A673 (cell line): Measurements from ENCODE around the gene COLEC12.

Experiments
- EZH2 ChIP-seq: fragments of 200-600 bp; sonication (generic); IDR thresholded peaks from 2 replicates; pipeline ENCODE4 v1.6.1; 2017; ENCODE audit warnings: borderline replicate concordance, low read depth, mild to moderate bottlenecking, mixed read lengths, antibody characterized with exemption, low read length; ENCODE audit not compliant: poor library complexity, severe bottlenecking
- TF ChIP-seq, protein P1 (sequence below): fragments of 300-800, 200-600 bp; sonication (generic); conservative IDR thresholded peaks from 2 replicates; pipeline ENCODE4 v1.5.1; 2017; ENCODE audit warnings: low read depth, mild to moderate bottlenecking, antibody characterized with exemption, low read length, moderate library complexity, mixed read lengths

DNA sequence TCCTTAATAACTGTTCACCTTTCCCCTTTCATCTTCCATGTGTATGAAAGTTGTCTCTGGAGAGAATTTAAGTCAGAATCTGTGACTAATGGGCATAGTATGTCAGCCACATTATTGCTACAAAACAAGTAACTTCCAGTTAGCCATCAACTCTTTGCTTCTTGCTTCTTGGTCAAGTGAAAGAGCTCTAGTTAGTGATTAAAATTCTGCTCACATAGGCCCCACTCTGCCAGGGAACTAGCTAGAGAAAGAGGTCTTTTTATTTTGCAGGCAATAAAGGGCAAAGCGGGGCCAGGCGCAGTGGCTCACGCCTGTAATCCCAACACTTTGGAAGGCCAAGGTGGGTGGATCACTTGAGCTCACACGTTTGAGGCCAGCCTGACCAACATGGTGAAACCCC is 64.6 kb downstream of the COLEC12 start:
- TF ChIP-seq, protein P1, sequence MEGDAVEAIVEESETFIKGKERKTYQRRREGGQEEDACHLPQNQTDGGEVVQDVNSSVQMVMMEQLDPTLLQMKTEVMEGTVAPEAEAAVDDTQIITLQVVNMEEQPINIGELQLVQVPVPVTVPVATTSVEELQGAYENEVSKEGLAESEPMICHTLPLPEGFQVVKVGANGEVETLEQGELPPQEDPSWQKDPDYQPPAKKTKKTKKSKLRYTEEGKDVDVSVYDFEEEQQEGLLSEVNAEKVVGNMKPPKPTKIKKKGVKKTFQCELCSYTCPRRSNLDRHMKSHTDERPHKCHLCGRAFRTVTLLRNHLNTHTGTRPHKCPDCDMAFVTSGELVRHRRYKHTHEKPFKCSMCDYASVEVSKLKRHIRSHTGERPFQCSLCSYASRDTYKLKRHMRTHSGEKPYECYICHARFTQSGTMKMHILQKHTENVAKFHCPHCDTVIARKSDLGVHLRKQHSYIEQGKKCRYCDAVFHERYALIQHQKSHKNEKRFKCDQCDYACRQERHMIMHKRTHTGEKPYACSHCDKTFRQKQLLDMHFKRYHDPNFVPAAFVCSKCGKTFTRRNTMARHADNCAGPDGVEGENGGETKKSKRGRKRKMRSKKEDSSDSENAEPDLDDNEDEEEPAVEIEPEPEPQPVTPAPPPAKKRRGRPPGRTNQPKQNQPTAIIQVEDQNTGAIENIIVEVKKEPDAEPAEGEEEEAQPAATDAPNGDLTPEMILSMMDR = no peak
- no peak for TF ChIP-seq EZH2
